GM20431 (cell line): ENCODE results near the gene DET1.
"Not testable (repeated sequence)": the region's sequence is repeated elsewhere in the genome, so short reads cannot be mapped to it uniquely, and the experiment has no call there.

Source experiments
- in situ Hi-C: fragments of 300-500 bp; cut with MseI, MboI; formaldehyde crosslinking; loops from one replicate; pipeline ENCODE4 v1.15.0; 2020; ENCODE audit warnings: low sequenced_read_pairs; ENCODE audit not compliant: unreplicated experiment

The DET1 gene

GRCh38 chr15:88546248-88547129, at the start of gene DET1:
TSS of gene DET1 (minus strand) at chr15:88546681. CDS start at chr15:88531705, 14,976 bp downstream.
- in situ Hi-C loops, result no loop called here

GRCh38 chr15:88591384-88591783, 44.9 kb upstream of the DET1 start:
- in situ Hi-C loops, result no loop called here

- in situ Hi-C loops, result no loop called here
These were observed 44.3 kb upstream of the DET1 start for GRCh38 chr15:88590759-88591158.

- in situ Hi-C loops, result no loop called here
These were observed 40.1 kb upstream of the DET1 start for GRCh38 chr15:88586401-88587162.

DNA sequence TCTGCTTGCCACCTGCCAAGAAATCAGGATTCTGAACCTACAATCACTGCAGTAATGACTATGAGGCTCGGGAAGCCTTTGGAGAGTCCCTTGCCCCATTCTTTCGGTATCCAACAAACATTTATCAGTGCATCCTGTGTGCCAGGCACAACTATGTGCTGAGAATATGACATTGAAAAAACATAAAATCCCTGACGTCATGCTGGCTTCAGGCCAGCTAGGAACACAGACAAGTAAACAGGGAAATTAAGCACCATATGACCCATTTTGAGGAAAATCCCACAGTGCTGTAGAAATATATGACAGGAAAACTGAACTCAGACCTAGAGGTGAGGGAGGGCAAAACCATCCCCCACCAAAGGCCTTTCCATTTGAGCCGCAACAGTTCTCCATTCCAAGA, 34.1 kb upstream of the DET1 start:
- in situ Hi-C loops, result no loop called here

- in situ Hi-C loops, result no loop called here
These were observed 32.8 kb upstream of the DET1 start for GRCh38 chr15:88579322-88579721.

DNA sequence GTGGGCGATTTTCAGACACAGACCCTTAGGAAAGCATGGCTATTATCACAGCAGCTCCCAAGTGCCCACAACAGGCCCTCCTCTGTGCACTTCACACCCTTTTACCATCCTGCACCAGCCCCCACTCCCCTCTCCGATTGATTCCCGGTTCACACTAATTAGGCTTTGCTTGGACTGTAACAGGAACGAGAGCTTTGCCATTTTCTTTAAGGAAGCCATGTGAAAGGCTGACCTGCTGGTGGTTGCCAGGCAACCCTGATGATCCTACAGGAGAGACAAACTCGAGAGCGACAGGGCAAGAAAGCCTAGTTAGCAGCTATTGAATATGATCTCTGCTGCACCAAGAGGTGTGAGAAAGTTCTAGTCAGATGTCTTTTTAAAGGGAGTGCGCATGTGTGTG, 28.2 kb upstream of the DET1 start:
- in situ Hi-C loops, result no loop called here

GRCh38 chr15:88574077-88574476, 27.6 kb upstream of the DET1 start:
- in situ Hi-C loops, result no loop called here

DNA sequence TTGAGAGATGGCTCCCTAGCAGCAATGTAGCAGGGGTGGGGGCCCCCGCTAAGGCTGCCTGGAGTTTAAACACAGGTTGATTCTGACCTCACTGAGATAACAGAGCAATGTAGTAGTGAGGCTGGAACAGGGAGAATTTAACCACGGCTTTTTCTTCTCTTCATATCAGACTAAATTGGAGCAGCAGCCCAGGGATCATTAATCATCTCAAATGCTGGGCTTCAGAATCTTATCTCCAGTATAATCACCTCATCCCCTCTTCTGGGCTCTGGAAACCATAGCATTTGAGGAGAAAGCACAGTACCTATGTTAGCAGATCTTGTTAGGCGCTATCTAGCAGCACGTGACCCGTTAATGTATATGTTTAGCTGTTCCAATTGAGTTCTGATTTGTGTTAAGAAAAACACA, 25.4 kb upstream of the DET1 start:
- in situ Hi-C loops, result no loop called here

GRCh38 chr15:88571153-88571851, 24.8 kb upstream of the DET1 start:
- in situ Hi-C loops, result no loop called here

- in situ Hi-C loops, result no loop called here
These were observed 22.1 kb upstream of the DET1 start for GRCh38 chr15:88568589-88568988.

DNA sequence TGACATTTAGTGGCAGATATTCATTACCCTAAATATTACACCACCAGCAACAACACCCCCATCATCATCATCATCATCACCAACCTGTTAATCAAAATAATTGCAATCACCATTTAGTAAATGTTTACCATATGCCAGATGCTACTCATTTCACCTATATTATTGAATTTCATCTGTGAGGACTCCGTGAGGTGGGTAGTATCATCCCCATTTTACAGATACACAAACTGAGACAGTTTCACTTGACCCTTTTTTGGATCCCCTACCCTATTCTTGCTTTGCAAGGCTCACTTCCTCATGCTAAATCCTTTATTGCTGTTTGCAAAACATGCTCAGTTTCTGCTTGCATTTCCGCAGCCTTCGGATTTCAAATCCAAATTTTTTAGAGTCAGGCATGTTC, 18.3 kb upstream of the DET1 start:
- in situ Hi-C loops, result no loop called here

GRCh38 chr15:88563638-88564037, 17.2 kb upstream of the DET1 start:
- in situ Hi-C loops, result no loop called here

DNA sequence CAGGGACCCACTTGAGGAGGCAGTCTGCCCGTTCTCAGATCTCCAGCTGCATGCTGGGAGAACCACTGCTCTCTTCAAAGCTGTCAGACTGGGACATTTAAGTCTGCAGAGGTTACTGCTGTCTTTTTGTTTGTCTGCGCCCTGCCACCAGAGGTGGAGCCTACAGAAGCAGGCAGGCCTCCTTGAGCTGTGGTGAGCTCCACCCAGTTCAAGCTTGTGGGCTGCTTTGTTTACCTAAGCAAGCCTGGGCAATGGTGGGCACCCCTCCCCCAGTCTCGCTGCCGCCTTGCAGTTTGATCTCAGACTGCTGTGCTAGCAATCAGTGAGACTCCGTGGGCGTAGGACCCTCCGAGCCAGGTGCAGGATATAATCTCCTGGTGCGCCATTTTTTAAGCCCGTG, 13.1 kb upstream of the DET1 start:
- in situ Hi-C loops, result not testable (repeated sequence)

DNA sequence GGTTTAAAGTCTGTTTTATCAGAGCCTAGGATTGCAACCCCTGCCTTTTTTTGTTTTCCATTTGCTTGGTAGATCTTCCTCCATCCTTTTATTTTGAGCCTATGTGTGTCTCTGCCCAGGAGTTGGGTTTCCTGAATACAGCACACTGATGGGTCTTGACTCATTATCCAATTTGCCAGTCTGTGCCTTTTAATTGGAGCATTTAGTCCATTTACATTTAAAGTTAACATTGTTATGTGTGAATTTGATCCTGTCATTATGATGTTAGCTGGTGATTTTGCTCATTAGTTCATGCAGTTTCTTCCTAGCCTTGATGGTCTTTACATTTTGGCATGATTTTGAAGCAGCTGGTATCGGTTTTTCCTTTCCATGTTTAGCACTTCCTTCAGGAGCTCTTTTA, 11.5 kb upstream of the DET1 start:
- in situ Hi-C loops, result not testable (repeated sequence)

GRCh38 chr15:88548009-88548408, 1.5 kb upstream of the DET1 start:
- in situ Hi-C loops, result not testable (repeated sequence)

DNA sequence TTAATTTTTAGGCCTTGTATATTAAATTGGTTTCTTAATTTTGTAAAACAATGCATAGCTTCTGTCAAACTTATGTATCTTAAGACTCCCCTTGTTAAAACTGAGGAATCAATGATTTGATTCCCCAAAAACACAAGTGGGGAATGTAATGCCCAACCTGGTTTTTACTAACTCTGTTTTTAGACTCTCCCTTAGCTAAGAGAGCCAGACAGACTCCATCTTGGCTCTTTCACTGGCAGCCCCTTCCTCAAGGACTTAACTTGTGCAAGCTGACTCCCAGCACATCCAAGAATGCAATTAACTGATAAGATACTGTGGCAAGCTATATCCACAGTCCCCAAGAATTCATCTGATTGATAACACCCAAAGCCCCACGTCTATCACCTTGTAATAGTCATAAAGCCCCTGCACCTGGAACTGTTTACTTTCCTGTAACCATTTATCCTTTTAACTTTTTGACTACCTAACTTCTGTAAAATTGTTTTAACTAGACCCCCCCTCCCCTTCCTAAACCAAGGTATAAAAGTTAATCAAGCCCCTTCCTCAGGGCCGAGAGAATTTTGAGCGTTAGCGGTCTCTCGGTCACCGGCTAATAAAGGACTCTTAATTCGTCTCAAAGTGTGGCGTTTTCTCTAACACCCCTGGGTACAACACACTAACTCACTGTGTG, 768 bp downstream of the DET1 start:
- in situ Hi-C loops, result not testable (repeated sequence)

DNA sequence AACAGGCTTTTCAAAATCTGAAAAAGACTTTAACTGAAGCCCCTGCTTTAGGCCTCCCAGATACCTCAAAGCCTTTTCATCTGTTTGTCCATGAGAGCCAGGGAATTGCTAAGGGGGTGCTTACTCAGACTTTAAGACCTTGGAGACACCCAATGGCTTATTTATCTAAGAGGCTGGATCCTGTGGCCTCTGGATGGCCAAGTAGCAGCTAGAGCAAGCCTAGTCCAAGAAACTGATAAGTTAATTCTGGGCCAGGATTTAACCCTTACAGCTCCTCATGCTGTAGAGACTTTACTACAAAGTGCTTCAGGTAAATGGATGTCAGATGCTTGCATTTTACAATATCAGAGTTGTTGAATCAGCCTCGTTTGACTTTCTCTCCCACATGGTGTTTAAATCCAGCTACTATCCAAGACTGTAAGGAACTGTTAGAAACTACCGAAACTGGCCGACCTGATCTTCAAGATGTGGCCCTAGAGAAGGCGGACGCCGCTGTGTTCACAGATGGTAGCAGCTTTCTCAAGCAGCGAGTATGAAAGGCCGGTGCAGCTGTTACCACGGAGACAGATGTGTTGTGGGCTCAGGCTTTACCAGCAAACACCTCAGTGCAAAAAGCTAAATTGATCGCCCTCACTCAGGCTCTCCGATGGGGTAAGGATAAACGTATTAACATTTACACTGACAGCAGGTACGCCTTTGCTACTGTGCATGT, 3.3 kb downstream of the DET1 start:
- in situ Hi-C loops, result no loop called here

DNA sequence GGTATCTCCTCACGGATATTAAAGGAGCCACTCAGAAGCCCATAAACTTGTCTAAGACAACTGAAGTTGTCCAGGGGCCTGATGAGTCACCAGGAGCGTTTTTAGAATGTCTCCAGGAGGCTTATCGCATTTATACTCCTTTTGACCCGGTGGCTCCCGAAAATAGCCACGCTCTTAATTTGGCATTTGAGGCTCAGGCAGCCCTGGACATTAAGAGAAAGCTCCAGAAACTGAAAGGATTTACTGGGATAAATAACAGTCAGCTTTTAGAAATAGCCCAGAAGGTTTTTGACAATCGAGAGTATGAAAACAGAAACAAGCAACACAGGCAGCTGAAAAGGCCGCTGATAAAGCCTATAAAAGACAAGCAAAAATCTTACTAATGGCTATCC, 4.1 kb downstream of the DET1 start:
- in situ Hi-C loops, result no loop called here
